ENCODE measurements around the gene MNX1. TPM values are rescaled to one million over a fixed set of nuclear protein-coding genes. Genes with fewer than 3 reads are reported as not detected.

Gene MNX1
- total RNA-seq, 2 donors from 2014 or later: 14.5 to 27.4 TPM

DNA sequence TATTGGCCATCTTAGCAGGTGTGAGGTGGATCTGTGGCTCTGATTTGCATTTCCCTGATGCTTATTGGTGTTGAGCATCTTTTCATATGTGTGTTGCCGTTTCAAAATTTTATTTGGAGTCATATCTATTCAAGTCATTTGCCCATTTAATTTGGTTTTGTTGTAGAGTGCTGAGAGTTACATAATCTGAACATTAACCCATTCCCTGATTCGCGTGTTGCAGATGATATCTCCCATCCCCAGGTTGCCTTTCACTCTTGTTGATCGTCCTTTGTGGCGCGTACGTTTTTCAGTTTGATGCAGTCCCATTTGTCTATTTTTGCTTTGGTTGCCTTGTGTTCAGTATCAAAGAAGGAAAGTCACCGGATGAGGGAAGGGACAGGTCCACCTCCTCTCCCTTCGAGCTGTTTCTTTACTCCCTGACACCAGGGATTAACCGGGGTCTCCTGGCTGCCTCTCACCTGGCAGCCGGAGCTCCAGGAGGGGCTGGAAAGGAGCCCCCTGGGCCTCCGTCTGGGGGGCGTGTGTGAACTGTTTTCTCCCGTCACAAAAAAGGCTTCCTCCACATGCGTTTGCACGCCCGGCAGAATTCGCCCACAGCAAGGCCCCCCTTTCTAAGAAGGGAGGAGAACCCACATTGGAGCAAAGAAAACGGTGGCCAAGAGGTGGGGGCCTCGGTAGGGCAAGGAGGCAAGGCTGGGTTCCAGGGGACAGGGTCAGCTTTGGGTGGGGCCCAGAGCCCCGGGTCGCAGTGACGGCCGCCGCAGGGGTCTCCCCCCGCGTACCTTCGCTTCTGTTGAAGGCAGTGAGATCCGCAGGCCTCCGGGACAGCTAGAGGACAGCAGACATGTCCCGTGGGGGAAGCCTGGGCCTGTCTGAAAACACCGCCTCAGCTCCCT lies 8.3 kb downstream of the MNX1 start:
- H3K27ac ChIP-seq: no peak overlapping the region
- TF ChIP-seq, protein P1, sequence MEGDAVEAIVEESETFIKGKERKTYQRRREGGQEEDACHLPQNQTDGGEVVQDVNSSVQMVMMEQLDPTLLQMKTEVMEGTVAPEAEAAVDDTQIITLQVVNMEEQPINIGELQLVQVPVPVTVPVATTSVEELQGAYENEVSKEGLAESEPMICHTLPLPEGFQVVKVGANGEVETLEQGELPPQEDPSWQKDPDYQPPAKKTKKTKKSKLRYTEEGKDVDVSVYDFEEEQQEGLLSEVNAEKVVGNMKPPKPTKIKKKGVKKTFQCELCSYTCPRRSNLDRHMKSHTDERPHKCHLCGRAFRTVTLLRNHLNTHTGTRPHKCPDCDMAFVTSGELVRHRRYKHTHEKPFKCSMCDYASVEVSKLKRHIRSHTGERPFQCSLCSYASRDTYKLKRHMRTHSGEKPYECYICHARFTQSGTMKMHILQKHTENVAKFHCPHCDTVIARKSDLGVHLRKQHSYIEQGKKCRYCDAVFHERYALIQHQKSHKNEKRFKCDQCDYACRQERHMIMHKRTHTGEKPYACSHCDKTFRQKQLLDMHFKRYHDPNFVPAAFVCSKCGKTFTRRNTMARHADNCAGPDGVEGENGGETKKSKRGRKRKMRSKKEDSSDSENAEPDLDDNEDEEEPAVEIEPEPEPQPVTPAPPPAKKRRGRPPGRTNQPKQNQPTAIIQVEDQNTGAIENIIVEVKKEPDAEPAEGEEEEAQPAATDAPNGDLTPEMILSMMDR (IDR thresholded peaks at IDR 0.05): no peak
- H3K9ac ChIP-seq (ENCODE audit: low read depth in 2 of 2, low read length in 2 of 2): no peak overlapping the region
- no peaks in the 10 kb centered on the region for H3K36me3 ChIP-seq
- peak; percentile 17 for DNase-seq
- intact Hi-C loops (cut with DNase I): no loop called here
- no peak overlapping the region for H3K4me3 ChIP-seq
- H3K27me3 ChIP-seq: peaks cover 35% of the 10 kb centered on the region
- peaks cover 24% of the 10 kb centered on the region for H3K4me1 ChIP-seq
- H3K9me3 ChIP-seq: no peaks in the 10 kb centered on the region

DNA sequence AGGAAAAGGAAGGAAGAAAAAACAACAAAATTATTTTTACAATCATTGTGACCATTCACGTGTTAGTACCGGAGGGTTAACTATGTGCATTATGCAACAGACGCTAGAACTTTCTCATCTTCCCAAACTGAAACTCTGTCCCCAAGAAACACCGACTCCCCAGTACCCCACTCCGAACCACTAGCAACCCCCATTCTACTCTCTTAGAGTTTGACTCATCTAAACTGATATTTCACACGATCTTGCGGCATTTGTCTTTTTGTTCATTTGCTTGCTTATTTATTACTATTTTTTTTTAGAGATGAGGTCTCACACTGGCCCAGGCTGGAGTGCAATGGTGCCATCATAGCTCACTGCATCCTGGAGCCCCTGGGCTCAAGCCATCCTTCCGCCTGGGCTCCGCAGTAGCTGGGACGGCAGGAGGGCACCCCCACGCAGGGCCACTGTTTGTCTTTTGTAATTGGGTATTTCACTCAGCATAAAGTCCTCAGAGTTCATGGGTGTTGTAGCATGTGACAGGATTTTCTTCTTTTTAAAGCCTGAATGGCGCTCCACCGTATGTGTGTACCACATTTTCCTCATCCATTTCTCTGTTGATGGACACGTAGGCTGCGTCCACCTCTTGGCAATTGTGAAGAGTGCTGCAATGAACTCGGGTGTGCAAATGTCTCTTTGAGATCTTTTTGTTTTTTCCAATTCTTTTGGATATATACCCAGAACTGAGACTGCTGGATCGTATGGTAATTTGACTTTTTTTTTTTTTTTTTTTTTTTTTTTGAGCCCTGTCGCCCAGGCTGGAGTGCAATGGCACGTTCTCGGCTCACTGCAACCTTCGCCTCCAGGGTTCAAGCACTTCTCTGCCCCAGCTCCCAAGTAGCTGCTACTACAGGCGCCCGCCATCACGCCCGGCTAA lies 9.5 kb downstream of the MNX1 start:
- H3K9me3 ChIP-seq: no peaks in the 10 kb centered on the region
- H3K9ac ChIP-seq (ENCODE audit: low read depth in 2 of 2, low read length in 2 of 2): peak overlapping the region in 1 of 2 donors; percentile 9
- H3K36me3 ChIP-seq: no peaks in the 10 kb centered on the region
- TF ChIP-seq, protein P1 (IDR thresholded peaks at IDR 0.05): no peak
- DNase-seq: peak; percentile 26
- intact Hi-C loops (cut with DNase I): no loop called here
- H3K27ac ChIP-seq: peak overlapping the region; percentile 70
- H3K27me3 ChIP-seq: peaks cover 35% of the 10 kb centered on the region
- H3K4me3 ChIP-seq: peak overlapping the region; percentile 53
- H3K4me1 ChIP-seq: peaks cover 15% of the 10 kb centered on the region

DNA sequence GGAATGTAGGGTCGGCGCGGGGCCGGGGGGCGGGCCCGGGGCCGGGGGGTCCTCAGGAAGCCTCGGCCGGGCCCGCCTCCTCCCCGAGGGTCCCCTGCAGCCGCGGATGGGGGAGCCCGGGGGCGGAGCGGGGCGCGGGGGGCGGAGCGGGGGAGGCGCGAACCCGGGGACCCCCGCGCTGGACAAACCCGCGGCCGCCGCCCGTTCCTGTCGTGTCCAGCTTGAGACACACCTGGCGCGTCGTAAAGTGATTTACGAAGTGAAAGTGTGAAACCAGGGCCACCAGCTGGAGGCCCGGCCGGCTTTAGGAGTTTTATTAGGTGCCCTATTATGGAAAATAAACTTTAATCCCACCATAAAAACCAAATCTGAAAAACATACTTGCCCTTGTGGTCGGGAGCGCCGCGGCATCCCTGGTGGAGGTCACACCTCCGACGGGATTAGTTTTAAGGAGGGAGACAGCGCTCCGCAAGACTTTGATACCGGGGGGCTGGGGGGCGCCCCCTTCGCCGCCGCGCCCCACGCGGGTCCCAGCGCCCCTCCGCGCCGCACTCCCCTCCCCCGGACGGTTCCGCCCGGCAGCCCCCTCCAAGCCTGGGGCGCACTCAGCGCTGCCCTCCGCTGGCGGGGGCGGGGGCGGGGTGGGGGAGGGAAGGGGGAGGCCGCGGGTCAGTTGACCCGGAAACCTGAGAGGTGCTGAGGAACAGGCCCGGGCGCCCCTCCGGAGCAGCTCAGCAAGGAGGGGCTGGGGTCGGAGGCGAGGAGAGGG lies 10.3 kb downstream of the MNX1 start:
- DNase-seq: peak; percentile 65
- Histone ChIP-seq H3K9ac (ENCODE audit: low read depth in 2 of 2, low read length in 2 of 2) (peak overlapping the region in 1 of 2 donors; percentile 51), H3K4me1 (peaks cover 15% of the 10 kb centered on the region)

DNA sequence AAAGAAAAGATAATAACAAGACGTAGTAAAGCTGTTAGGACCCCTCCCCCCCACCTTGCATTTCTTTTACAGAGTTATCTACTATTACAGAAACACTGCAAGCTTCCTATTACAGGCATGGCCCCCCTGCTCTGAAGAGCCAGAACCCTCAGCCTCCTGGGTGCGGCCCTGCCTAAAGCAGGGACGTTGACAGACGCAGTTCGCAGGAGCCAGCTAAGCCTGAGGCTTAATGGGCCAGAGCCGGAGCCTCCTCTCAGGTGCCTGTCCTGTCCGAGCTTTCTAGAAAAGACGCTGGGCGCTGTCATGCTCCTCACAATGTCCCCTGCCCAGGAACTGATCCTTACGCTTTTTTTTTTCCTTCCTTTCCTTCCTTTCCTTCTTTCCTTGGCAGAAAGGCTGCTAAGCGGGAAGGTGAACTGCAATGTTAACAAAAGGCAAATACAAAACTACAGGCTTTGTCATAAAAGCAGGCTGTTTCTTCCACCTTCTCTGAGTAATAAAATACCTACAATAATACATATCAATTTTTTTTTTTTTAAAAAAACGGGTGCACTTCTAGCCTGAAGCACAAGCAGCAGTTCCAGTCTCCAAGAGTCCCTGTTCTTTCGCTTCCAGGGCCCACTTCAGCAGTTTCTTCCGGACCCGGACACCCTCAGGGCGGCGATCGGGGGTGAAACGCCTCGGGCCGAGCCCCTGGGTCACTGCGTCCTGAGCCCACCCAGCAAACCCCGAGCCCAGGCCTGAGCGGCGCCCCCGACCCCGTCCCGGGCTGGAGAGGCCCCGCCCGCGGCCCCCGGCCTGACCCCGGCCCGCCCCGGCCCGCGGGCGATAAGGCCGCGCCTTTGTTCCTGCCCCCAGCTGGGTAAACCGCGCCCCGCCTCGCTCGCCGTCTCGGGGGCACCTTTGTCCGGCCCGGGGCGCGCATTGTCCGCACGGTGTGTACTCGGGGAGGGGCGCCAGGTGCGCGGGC lies 11.2 kb downstream of the MNX1 start:
- peak; percentile 62 for DNase-seq
- Histone ChIP-seq H3K4me1 (peaks cover 10% of the 10 kb centered on the region), H3K27ac (peak overlapping the region; percentile 70), H3K4me3 (peak overlapping the region; percentile 53), H3K9ac (ENCODE audit: low read depth in 2 of 2, low read length in 2 of 2) (peak overlapping the region in 1 of 2 donors; percentile 35), H3K27me3 (peaks cover 31% of the 10 kb centered on the region), H3K36me3 (no peaks in the 10 kb centered on the region), H3K9me3 (no peaks in the 10 kb centered on the region)
- intact Hi-C loops (cut with DNase I): no loop called here
- TF ChIP-seq, protein P1 (IDR thresholded peaks at IDR 0.05): no peak

More for the DNA sequence above, 10.3 kb downstream of the MNX1 start:
- no peaks in the 10 kb centered on the region for H3K36me3 ChIP-seq
- no peaks in the 10 kb centered on the region for H3K9me3 ChIP-seq
- peaks cover 35% of the 10 kb centered on the region for H3K27me3 ChIP-seq
- TF ChIP-seq, protein P1 (IDR thresholded peaks at IDR 0.05): no peak
- peak overlapping the region; percentile 70 for H3K27ac ChIP-seq
- peak overlapping the region; percentile 53 for H3K4me3 ChIP-seq
- intact Hi-C loops (cut with DNase I): no loop called here
